Lung (tissue), 12 donors: ENCODE measurements around the gene MLIP. TPM values are rescaled to one million over a fixed set of nuclear protein-coding genes. Genes with fewer than 3 reads are reported as not detected.

Experiments
- ATAC-seq: fragments of 200-7000 bp; cut with Tn5 transposase; one replicate; pipeline ENCODE4 v1.9.1; 2020; ENCODE audit warnings: moderate number of reproducible peaks; ENCODE audit not compliant: insufficient read depth, low FRiP score
- DNase-seq, 3 donors: peaks; one replicate each; pipeline ENCODE4 v3.0.0-alpha.2; 2013 to 2017
- H3K27ac ChIP-seq, 2 donors: one replicate each; pipeline ENCODE4 v1.5.1; 2013; ENCODE audit warnings: mild to moderate bottlenecking in 2 of 2, moderate library complexity in 2 of 2, control low read depth in 1 of 2, inconsistent platforms in 1 of 2, low read depth in 1 of 2, low read length in 1 of 2
- H3K27me3 ChIP-seq, 3 donors: one replicate each; pipeline ENCODE4 v1.5.1; 2013; ENCODE audit warnings: low read length in 2 of 3; ENCODE audit not compliant: control insufficient read depth in 3 of 3, insufficient read depth in 3 of 3
- H3K36me3 ChIP-seq, 4 donors: one replicate each; pipeline ENCODE4 v1.5.1; 2013; ENCODE audit warnings: low read length in 4 of 4, mild to moderate bottlenecking in 1 of 4, moderate library complexity in 1 of 4; ENCODE audit not compliant: control insufficient read depth in 4 of 4, insufficient read depth in 4 of 4
- H3K4me1 ChIP-seq, 5 donors: one replicate each; pipeline ENCODE4 v1.5.1; 2013; ENCODE audit warnings: low read length in 5 of 5, mild to moderate bottlenecking in 2 of 5, moderate library complexity in 1 of 5; ENCODE audit not compliant: control insufficient read depth in 5 of 5, insufficient read depth in 5 of 5
- H3K4me3 ChIP-seq: one replicate; pipeline ENCODE4 v1.5.1; 2013; ENCODE audit warnings: mild to moderate bottlenecking, control low read depth, moderate library complexity
- H3K9ac ChIP-seq, 2 donors: one replicate each; pipeline ENCODE4 v1.5.1; 2013; ENCODE audit warnings: low read length in 2 of 2, control low read depth in 1 of 2; ENCODE audit not compliant: insufficient read depth in 1 of 2
- H3K9me3 ChIP-seq, 4 donors: one replicate each; pipeline ENCODE4 v1.5.1; 2013; ENCODE audit warnings: low read length in 3 of 4, mild to moderate bottlenecking in 1 of 4, moderate library complexity in 1 of 4; ENCODE audit not compliant: control insufficient read depth in 4 of 4, insufficient read depth in 3 of 4
- WGBS, 2 donors: extraction: QIAGEN DNeasy Blood & Tissue Kit; methylation state at CpG; one replicate each; pipeline ENCODE4 v1.1.7; 2013; 5-methylcytosine and 5-hydroxymethylcytosine counted together
- polyA plus RNA-seq, 2 donors: library from polyadenylated mRNA; stranded (reverse); fragments of 200-250 nt; gene quantifications; one replicate each; pipeline ENCODE4 v1.2.1, GENCODE V29; 2013
- total RNA-seq, 2 donors: library from RNA; depleted of rRNA in 1 of 2; stranded (reverse); fragments of >200 nt in 1 of 2; gene quantifications; one replicate each; pipeline ENCODE4 v1.2.1, GENCODE V29; 2014 to 2021
- TF ChIP-seq, protein P1 (sequence below): IDR thresholded peaks from 2 replicates; pipeline ENCODE4 v1.5.1; 2012; ENCODE audit warnings: mild to moderate bottlenecking; ENCODE audit errors: control extremely low read depth, extremely low read depth
- donor health status: control.
- donor health status: control.
- donor health status: Bipolar disorder and iron deficiency.
- donor health status: healthy.
- donor health status: DM: yes; HTN: yes; CAD: no.

Gene MLIP
- total and polyA plus RNA-seq, 4 donors: 0.16 to 1.3 (median 0.35) TPM

DNA sequence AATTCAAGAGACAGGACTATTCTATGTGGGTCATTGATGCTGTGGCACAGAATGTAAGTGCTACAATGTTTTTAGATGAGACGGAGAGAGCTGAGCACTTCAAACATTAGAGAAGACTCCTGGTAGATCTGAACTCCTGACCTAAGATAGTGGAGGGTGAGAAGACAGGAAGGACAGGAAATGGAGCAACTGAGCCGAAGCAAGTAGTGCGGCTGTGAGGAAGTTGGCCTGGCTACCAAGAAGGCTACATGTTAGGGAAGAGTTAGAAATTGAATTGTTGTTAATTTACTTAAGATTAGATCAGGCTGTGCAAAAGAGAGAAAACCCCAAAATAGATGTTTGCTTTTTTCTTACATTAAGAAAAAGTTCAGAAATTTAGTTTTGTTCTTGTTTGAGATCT, 14.4 kb upstream of the MLIP start:
- TF ChIP-seq, protein P1, sequence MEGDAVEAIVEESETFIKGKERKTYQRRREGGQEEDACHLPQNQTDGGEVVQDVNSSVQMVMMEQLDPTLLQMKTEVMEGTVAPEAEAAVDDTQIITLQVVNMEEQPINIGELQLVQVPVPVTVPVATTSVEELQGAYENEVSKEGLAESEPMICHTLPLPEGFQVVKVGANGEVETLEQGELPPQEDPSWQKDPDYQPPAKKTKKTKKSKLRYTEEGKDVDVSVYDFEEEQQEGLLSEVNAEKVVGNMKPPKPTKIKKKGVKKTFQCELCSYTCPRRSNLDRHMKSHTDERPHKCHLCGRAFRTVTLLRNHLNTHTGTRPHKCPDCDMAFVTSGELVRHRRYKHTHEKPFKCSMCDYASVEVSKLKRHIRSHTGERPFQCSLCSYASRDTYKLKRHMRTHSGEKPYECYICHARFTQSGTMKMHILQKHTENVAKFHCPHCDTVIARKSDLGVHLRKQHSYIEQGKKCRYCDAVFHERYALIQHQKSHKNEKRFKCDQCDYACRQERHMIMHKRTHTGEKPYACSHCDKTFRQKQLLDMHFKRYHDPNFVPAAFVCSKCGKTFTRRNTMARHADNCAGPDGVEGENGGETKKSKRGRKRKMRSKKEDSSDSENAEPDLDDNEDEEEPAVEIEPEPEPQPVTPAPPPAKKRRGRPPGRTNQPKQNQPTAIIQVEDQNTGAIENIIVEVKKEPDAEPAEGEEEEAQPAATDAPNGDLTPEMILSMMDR: no peak
- Histone ChIP-seq H3K27me3 (no peaks in the 10 kb centered on the region), H3K27ac (no peak overlapping the region), H3K36me3 (peaks cover 0 to 2% (median 0%) of the 10 kb centered on the region in 4 donors), H3K9me3 (no peaks in the 10 kb centered on the region), H3K4me1 (peaks cover 0 to 28% (median 4%) of the 10 kb centered on the region in 5 donors), H3K4me3 (no peak overlapping the region), H3K9ac (no peak overlapping the region)
- DNase-seq (no peak), ATAC-seq (no peak)
- WGBS, 2 donors: 64 to 65% methylated on average over 3 of the region's 3 CpGs

DNA sequence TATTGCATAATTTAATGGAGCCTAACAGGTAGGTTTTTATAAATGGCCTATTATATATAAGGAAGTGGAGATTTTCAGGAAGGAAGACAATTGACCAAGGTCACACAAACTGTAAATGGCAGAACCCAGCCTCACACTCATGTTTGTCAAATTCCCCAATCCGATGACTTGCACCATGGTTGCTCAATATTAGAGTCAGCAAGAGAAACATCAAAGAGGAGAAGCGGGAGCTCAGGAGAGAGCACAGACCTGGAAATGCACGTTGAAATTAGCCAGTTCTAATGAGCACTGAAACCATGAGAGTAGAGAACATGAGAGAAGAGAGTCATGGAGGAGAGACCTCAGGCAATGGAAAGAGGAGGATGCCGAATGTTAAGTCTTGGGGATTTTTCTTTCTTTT, 13.5 kb upstream of the MLIP start:
- ATAC-seq: no peak
- 61 to 73% methylated on average over 4 of the region's 4 CpGs for WGBS, 2 donors
- Histone ChIP-seq H3K27me3 (no peaks in the 10 kb centered on the region), H3K4me1 (peaks cover 0 to 35% (median 4%) of the 10 kb centered on the region in 5 donors), H3K9me3 (no peaks in the 10 kb centered on the region), H3K4me3 (no peak overlapping the region), H3K36me3 (peaks cover 0 to 2% (median 0%) of the 10 kb centered on the region in 4 donors), H3K27ac (no peak overlapping the region), H3K9ac (no peak overlapping the region)
- DNase-seq: no peak
- TF ChIP-seq, protein P1: no peak

DNA sequence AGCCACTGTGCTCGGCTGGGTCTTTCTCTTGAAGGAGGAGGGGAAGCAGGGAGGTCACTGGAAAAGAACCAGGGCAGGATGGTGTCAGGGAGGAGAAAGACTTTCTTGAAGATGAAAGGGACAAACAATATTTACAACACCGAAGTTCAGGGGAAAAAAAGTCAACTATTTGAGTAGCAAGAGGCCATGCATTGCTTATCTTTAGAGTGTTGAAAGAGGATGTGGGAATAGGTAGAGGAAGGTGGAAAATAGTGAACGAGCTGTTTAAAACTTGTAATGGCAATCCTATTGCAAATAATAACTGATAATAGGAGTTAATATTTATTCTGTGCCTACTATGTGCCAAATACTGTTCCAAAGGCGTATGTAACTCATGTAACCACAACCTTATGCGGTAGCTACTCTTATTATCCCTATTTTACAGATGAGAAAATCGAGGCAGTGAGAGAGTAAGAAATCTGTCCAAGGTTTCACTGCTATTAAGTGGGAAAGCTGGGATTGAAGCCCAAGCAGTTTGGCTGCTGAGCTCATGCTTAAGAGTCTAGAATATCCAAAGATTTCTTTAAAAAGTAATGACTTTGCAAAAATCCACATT, 12.7 kb upstream of the MLIP start:
- TF ChIP-seq, protein P1: no peak
- H3K36me3 ChIP-seq: peaks cover 0 to 2% (median 0%) of the 10 kb centered on the region in 4 donors
- H3K27ac ChIP-seq: no peak overlapping the region
- no peak overlapping the region for H3K4me3 ChIP-seq
- H3K27me3 ChIP-seq: no peaks in the 10 kb centered on the region
- H3K9ac ChIP-seq: no peak overlapping the region
- no peaks in the 10 kb centered on the region for H3K9me3 ChIP-seq
- 65 to 76% methylated on average over 6 of the region's 6 CpGs for WGBS, 2 donors
- ATAC-seq: no peak
- H3K4me1 ChIP-seq: peaks cover 0 to 36% (median 4%) of the 10 kb centered on the region in 5 donors
- DNase-seq: no peak

DNA sequence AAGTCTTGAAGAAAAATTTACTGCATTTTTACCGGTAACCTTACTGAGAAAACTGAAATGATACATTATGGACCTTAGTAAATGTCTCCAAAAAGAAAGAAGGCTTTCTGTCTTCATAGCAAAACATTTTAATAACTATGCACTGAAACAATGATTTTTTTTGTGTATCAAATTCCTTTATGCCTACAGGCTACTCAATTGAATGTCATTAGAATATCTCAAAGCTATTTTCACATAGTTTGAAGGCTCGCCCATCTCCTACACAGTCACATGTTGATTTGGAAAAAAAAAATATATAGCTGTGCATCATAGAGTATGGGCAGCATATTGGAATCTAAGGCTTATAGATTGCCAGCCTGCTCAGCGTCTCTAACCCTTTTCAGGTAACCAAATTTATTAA, 12.0 kb upstream of the MLIP start:
- Histone ChIP-seq H3K9ac (no peak overlapping the region), H3K4me1 (peaks cover 0 to 33% (median 2%) of the 10 kb centered on the region in 5 donors), H3K27ac (no peak overlapping the region), H3K9me3 (no peaks in the 10 kb centered on the region), H3K36me3 (peaks cover 0 to 2% (median 0%) of the 10 kb centered on the region in 4 donors), H3K4me3 (no peak overlapping the region), H3K27me3 (no peaks in the 10 kb centered on the region)
- DNase-seq: no peak
- no peak for ATAC-seq
- TF ChIP-seq, protein P1: no peak
- WGBS, 2 donors: 87 to 90% methylated on average over 3 of the region's 3 CpGs
